HEK293 (cell line): ENCODE data around the gene AK5.

Experiments
- CTCF ChIA-PET: fragments of 350-600 bp; formaldehyde crosslinking; extraction: SDS; loops from one replicate; lab custom pipeline; 2021; ENCODE audit warnings: antibody characterized with exemption; lab: Yijun Ruan, JAX
- POLR2A ChIA-PET: fragments of 300-600 bp; formaldehyde crosslinking; extraction: SDS; loops from one replicate; lab custom pipeline; 2020; ENCODE audit warnings: antibody characterized with exemption, inconsistent platforms; lab: Yijun Ruan, JAX
- H3K27ac ChIP-seq: fragments of 200-500 bp; sonication (Bioruptor generic); 2 replicates; pipeline ENCODE4 v1.5.1; 2014; ENCODE audit warnings: low read depth, low read length, control low read depth, inconsistent platforms; ENCODE audit errors: extremely low read depth
- H3K36me3 ChIP-seq, 2 experiments: fragments of 200-500 bp in 1 of 2; sonication (Bioruptor generic) in 1 of 2; 1 replicate in 1 of 2; 2 replicates in 1 of 2; pipeline ENCODE4 v1.5.1; 2014 to 2017; ENCODE audit warnings: inconsistent platforms in 2 of 2, low read length in 2 of 2; ENCODE audit not compliant: control insufficient read depth in 2 of 2, insufficient read depth in 1 of 2
- H3K4me1 ChIP-seq: fragments of 200-500 bp; sonication (Bioruptor generic); 2 replicates; pipeline ENCODE4 v1.5.1; 2014; ENCODE audit warnings: mild to moderate bottlenecking, low read length, inconsistent platforms; ENCODE audit not compliant: control insufficient read depth, insufficient read depth
- H3K4me3 ChIP-seq: 2 replicates; pipeline ENCODE4 v1.5.1; 2011; ENCODE audit warnings: low read depth, mild to moderate bottlenecking, control low read depth, low read length, moderate library complexity
- H3K9me3 ChIP-seq: fragments of 200-500 bp; sonication (Bioruptor generic); 2 replicates; pipeline ENCODE4 v1.5.1; 2014; ENCODE audit warnings: low read depth, low read length, inconsistent platforms; ENCODE audit not compliant: control insufficient read depth, insufficient read depth
- FEZF1 ChIP-seq: fragments of 450-650 bp; formaldehyde crosslinking; IDR thresholded peaks from 2 replicates; pipeline ENCODE4 v1.5.1; 2016; ENCODE audit warnings: missing biosample characterization, missing genetic modification characterization
- MEIS1 ChIP-seq: sonication (generic); formaldehyde crosslinking; IDR thresholded peaks from 2 replicates; pipeline ENCODE4 v1.8.1; 2022; ENCODE audit warnings: missing genetic modification reagents, mild to moderate bottlenecking, borderline replicate concordance
- WT1 ChIP-seq: fragments of 450-650 bp; formaldehyde crosslinking; IDR thresholded peaks from 2 replicates; pipeline ENCODE4 v1.5.1; 2016; ENCODE audit warnings: missing biosample characterization, missing genetic modification characterization
- ZBTB17 ChIP-seq: fragments of 450-650 bp; formaldehyde crosslinking; IDR thresholded peaks from 2 replicates; pipeline ENCODE4 v1.5.1; 2016; ENCODE audit warnings: missing biosample characterization, missing genetic modification characterization
- ZBTB48 ChIP-seq: fragments of 450-650 bp; formaldehyde crosslinking; IDR thresholded peaks from 2 replicates; pipeline ENCODE4 v1.5.1; 2016; ENCODE audit warnings: missing biosample characterization, missing genetic modification characterization
- ZBTB8A ChIP-seq: fragments of 450-650 bp; formaldehyde crosslinking; IDR thresholded peaks from 2 replicates; pipeline ENCODE4 v1.5.1; 2016; ENCODE audit warnings: missing biosample characterization, missing genetic modification characterization
- ZNF132 ChIP-seq: fragments of 450-650 bp; formaldehyde crosslinking; IDR thresholded peaks from 2 replicates; pipeline ENCODE4 v1.5.1; 2017; ENCODE audit warnings: missing biosample characterization, missing genetic modification characterization, borderline replicate concordance
- ZNF140 ChIP-seq: fragments of 450-650 bp; formaldehyde crosslinking; IDR thresholded peaks from 2 replicates; pipeline ENCODE4 v1.5.1; 2016; ENCODE audit warnings: missing biosample characterization, missing genetic modification characterization
- ZNF146 ChIP-seq: fragments of 450-650 bp; formaldehyde crosslinking; IDR thresholded peaks from 2 replicates; pipeline ENCODE4 v1.5.1; 2016; ENCODE audit warnings: missing biosample characterization, missing genetic modification characterization
- ZNF221 ChIP-seq: fragments of 450-650 bp; formaldehyde crosslinking; IDR thresholded peaks from 2 replicates; pipeline ENCODE4 v1.5.1; 2017; ENCODE audit warnings: missing biosample characterization, missing genetic modification characterization, borderline replicate concordance
- ZNF239 ChIP-seq: fragments of 450-650 bp; formaldehyde crosslinking; IDR thresholded peaks from 2 replicates; pipeline ENCODE4 v1.5.1; 2016; ENCODE audit warnings: missing biosample characterization, missing genetic modification characterization
- ZNF311 ChIP-seq: fragments of 450-650 bp; formaldehyde crosslinking; IDR thresholded peaks from 2 replicates; pipeline ENCODE4 v1.5.1; 2017; ENCODE audit warnings: missing biosample characterization, missing genetic modification characterization, borderline replicate concordance
- ZNF416 ChIP-seq: fragments of 450-650 bp; formaldehyde crosslinking; IDR thresholded peaks from 2 replicates; pipeline ENCODE4 v1.5.1; 2016; ENCODE audit warnings: missing biosample characterization, missing genetic modification characterization
- ZNF426 ChIP-seq: fragments of 450-650 bp; formaldehyde crosslinking; IDR thresholded peaks from 2 replicates; pipeline ENCODE4 v1.5.1; 2017; ENCODE audit warnings: missing biosample characterization, missing genetic modification characterization, mild to moderate bottlenecking, inconsistent platforms, moderate library complexity
- ZNF623 ChIP-seq: fragments of 450-650 bp; formaldehyde crosslinking; IDR thresholded peaks from 2 replicates; pipeline ENCODE4 v1.5.1; 2016; ENCODE audit warnings: missing biosample characterization, missing genetic modification characterization
- ZNF660 ChIP-seq: fragments of 450-650 bp; IDR thresholded peaks from 2 replicates; pipeline ENCODE4 v1.5.1; 2018; ENCODE audit warnings: missing biosample characterization, mild to moderate bottlenecking, missing genetic modification characterization
- ZNF777 ChIP-seq: fragments of 450-650 bp; formaldehyde crosslinking; IDR thresholded peaks from 2 replicates; pipeline ENCODE4 v1.5.1; 2017; ENCODE audit warnings: missing biosample characterization, missing genetic modification characterization, borderline replicate concordance
- ZNF792 ChIP-seq: fragments of 450-650 bp; formaldehyde crosslinking; IDR thresholded peaks from 2 replicates; pipeline ENCODE4 v1.5.1; 2016; ENCODE audit warnings: missing biosample characterization, missing genetic modification characterization
- ZNF843 ChIP-seq: fragments of 450-650 bp; formaldehyde crosslinking; IDR thresholded peaks from 2 replicates; pipeline ENCODE4 v1.5.1; 2016; ENCODE audit warnings: missing biosample characterization, missing genetic modification characterization
- TF ChIP-seq, protein P1 (sequence below): fragments of 450-650 bp; formaldehyde crosslinking; IDR thresholded peaks from 2 replicates; pipeline ENCODE4 v1.5.0; 2017; ENCODE audit warnings: missing biosample characterization, missing genetic modification characterization, borderline replicate concordance
- TF ChIP-seq, protein P2 (sequence below): fragments of 450-650 bp; formaldehyde crosslinking; IDR thresholded peaks from 2 replicates; pipeline ENCODE4 v1.5.1; 2017; ENCODE audit warnings: missing biosample characterization, missing genetic modification characterization
- TF ChIP-seq, protein P3 (sequence below): fragments of 450-650 bp; formaldehyde crosslinking; conservative IDR thresholded peaks from 2 replicates; pipeline ENCODE4 v1.5.1; 2016; ENCODE audit warnings: low read depth, missing biosample characterization, missing genetic modification characterization

The AK5 gene

DNA sequence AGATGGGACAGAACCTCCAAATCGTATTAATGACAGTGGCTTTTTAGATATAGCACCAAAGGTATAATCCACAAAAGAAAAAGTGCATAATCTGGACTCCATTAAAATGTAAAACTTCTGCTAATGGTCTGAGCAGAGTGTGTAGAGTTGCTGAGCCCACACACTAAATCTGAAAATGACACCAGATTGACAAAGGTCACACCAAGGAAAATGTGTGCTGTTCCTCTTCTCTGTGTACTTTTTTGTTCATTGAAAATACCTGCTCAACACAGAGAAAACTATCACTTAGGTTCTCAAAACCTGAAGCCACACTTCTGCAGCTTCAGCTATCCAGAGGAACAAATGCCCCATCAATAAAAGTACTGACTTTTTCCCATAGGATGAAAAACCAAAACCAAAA, 146.2 kb downstream of the AK5 start:
- POLR2A ChIA-PET, result no interaction called here
- Histone ChIP-seq H3K9me3 (no peaks in the 10 kb centered on the region; the same call in 1 of the 2 replicates), H3K4me1 (no peaks in the 10 kb centered on the region), H3K36me3 (no peaks in the 10 kb centered on the region), H3K4me3 (no peak overlapping the region)
- TF ChIP-seq WT1 (tag by site-specific recombination) (no peak), ZNF239 (no peak), ZNF311 (tag by site-specific recombination) (no peak), ZNF777 (tag by site-specific recombination) (no peak), ZNF132 (tag by site-specific recombination) (no peak), FEZF1 (tag by site-specific recombination) (no peak), ZNF843 (tag by site-specific recombination) (no peak), ZNF221 (tag by site-specific recombination) (no peak), ZNF146 (tag by site-specific recombination) (no peak), ZBTB48 (tag by site-specific recombination) (no peak), ZNF416 (tag by site-specific recombination) (no peak), ZNF660 (tag by site-specific recombination) (no peak)
- TF ChIP-seq, protein P1, sequence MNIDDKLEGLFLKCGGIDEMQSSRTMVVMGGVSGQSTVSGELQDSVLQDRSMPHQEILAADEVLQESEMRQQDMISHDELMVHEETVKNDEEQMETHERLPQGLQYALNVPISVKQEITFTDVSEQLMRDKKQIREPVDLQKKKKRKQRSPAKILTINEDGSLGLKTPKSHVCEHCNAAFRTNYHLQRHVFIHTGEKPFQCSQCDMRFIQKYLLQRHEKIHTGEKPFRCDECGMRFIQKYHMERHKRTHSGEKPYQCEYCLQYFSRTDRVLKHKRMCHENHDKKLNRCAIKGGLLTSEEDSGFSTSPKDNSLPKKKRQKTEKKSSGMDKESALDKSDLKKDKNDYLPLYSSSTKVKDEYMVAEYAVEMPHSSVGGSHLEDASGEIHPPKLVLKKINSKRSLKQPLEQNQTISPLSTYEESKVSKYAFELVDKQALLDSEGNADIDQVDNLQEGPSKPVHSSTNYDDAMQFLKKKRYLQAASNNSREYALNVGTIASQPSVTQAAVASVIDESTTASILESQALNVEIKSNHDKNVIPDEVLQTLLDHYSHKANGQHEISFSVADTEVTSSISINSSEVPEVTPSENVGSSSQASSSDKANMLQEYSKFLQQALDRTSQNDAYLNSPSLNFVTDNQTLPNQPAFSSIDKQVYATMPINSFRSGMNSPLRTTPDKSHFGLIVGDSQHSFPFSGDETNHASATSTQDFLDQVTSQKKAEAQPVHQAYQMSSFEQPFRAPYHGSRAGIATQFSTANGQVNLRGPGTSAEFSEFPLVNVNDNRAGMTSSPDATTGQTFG, result no peak
- TF ChIP-seq, all 188 proteins: peak for 0
- no peak overlapping the region for H3K27ac ChIP-seq
- CTCF ChIA-PET, result interaction anchor here (0.5 to 1.0 kb wide), 2 partner anchors 11 to 1180 kb away, joined by 3 read pairs; no protein-coding TSS in a partner anchor

DNA sequence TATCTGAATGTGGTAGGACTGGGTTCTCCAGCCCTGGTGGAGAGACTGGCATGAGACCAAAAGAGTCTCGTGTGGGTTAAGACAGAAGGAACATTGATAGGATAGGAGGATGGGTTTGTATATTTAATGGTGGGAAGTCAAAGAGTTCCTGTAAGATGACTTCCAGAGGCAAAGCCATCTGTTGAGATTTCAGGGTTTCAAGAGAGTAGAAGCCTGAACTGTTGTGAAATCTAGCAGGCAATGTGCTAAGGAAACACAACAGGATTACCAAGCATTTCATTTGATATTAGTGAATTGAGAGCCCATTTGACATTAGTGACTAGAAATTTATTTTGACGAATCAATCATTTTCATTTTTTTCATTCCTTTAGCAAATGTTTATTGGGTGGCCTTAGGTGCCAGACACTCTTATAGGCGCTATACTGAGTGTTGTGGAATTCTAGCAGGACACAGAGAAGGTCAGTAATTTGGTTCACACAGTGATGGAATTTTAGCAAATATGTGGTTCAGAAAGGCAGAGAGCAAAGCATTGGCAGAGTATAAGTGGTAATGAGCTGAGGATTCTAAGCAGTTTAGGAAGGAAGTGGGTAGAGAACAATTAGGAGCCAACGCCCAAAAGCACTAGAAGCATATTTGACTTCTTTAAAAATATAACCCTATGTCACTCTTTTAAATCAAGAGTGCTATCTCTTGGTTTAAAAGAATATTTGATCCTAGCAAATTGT, 149.3 kb downstream of the AK5 start:
- no peaks in the 10 kb centered on the region for H3K4me1 ChIP-seq
- no peak for TF ChIP-seq ZNF777 (tag by site-specific recombination)
- ChIA-PET CTCF (no interaction called here), POLR2A (no interaction called here)
- H3K36me3 ChIP-seq, result no peaks in the 10 kb centered on the region
- H3K9me3 ChIP-seq, result no peaks in the 10 kb centered on the region; the same call in 1 of the 2 replicates
- no peak overlapping the region for H3K27ac ChIP-seq
- H3K4me3 ChIP-seq, result no peak overlapping the region

DNA sequence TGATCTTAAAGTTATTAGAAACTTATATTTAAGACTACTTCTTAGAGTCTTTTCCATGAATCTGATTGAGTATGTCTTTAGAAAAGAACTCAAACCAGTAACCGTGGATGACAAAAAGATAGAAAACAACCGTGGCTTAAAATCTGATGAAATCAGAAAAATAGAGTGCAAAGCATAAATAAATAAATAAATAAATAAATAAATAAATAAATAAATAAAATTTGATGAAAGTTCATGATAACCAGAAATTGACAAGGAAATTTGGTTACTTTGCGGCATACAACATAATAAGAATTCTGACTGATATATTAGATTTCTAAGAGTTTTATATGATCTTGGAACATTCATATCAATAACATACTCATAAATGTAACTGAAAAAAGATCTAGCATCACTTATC, 152.1 kb downstream of the AK5 start:
- no peak overlapping the region for H3K27ac ChIP-seq
- ChIA-PET POLR2A (no interaction called here), CTCF (no interaction called here)
- TF ChIP-seq ZBTB8A (tag by site-specific recombination) (peak; percentile 33; the same call in 1 of the 2 replicates), ZNF623 (tag by site-specific recombination) (0 out of 2 replicates have a peak, but pooled peaks have one; percentile 19), MEIS1 (CRISPR knock-in tag) (no peak), ZNF426 (tag by site-specific recombination) (peak; percentile 60), ZNF239 (no peak), ZBTB17 (tag by site-specific recombination) (no peak), ZNF140 (tag by site-specific recombination) (0 out of 2 replicates have a peak, but pooled peaks have one; percentile 26), ZNF792 (tag by site-specific recombination) (no peak)
- TF ChIP-seq, protein P2, sequence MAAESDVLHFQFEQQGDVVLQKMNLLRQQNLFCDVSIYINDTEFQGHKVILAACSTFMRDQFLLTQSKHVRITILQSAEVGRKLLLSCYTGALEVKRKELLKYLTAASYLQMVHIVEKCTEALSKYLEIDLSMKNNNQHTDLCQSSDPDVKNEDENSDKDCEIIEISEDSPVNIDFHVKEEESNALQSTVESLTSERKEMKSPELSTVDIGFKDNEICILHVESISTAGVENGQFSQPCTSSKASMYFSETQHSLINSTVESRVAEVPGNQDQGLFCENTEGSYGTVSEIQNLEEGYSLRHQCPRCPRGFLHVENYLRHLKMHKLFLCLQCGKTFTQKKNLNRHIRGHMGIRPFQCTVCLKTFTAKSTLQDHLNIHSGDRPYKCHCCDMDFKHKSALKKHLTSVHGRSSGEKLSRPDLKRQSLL (tag by site-specific recombination), result no peak
- TF ChIP-seq, protein P3, sequence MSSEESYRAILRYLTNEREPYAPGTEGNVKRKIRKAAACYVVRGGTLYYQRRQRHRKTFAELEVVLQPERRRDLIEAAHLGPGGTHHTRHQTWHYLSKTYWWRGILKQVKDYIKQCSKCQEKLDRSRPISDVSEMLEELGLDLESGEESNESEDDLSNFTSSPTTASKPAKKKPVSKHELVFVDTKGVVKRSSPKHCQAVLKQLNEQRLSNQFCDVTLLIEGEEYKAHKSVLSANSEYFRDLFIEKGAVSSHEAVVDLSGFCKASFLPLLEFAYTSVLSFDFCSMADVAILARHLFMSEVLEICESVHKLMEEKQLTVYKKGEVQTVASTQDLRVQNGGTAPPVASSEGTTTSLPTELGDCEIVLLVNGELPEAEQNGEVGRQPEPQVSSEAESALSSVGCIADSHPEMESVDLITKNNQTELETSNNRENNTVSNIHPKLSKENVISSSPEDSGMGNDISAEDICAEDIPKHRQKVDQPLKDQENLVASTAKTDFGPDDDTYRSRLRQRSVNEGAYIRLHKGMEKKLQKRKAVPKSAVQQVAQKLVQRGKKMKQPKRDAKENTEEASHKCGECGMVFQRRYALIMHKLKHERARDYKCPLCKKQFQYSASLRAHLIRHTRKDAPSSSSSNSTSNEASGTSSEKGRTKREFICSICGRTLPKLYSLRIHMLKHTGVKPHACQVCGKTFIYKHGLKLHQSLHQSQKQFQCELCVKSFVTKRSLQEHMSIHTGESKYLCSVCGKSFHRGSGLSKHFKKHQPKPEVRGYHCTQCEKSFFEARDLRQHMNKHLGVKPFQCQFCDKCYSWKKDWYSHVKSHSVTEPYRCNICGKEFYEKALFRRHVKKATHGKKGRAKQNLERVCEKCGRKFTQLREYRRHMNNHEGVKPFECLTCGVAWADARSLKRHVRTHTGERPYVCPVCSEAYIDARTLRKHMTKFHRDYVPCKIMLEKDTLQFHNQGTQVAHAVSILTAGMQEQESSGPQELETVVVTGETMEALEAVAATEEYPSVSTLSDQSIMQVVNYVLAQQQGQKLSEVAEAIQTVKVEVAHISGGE (tag by site-specific recombination), result peak; percentile 41; the same call in 1 of the 2 replicates

More for the DNA sequence above, 152.1 kb downstream of the AK5 start:
- Histone ChIP-seq H3K4me1 (no peaks in the 10 kb centered on the region), H3K36me3 (no peaks in the 10 kb centered on the region), H3K9me3 (no peaks in the 10 kb centered on the region), H3K4me3 (no peak overlapping the region)
